Dermis lymphatic vessel endothelial cell (primary cell): Measurements from ENCODE around the gene UGT1A9. TPM values are rescaled to one million over a fixed set of nuclear protein-coding genes. Genes with fewer than 3 reads are reported as not detected.

Experiments used
- total RNA-seq: library from RNA; depleted of rRNA; stranded (reverse); fragments of >200 nt; gene quantifications from 2 replicates; pipeline ENCODE4 v1.2.1, GENCODE V29; 2014

The UGT1A9 gene
- not detected in 2 replicates for total RNA-seq

GRCh38 chr2:233671290-233672161 is at the start of gene UGT1A9:
UGT1A9 (plus strand) TSS chr2:233671898; CDS start chr2:233671935, 37 bp downstream.

GRCh38 chr2:233636306-233636705 is 35.4 kb upstream of the UGT1A9 start, which contains the start of gene UGT1A10:
UGT1A10 (plus strand) TSS chr2:233636448; CDS start chr2:233636523, 75 bp downstream.

GRCh38 chr2:233681521-233682099 is 9.9 kb downstream of the UGT1A9 start, which contains the start of gene UGT1A7:
UGT1A7 (plus strand) TSS chr2:233681901; CDS start chr2:233681938, 37 bp downstream.

DNA sequence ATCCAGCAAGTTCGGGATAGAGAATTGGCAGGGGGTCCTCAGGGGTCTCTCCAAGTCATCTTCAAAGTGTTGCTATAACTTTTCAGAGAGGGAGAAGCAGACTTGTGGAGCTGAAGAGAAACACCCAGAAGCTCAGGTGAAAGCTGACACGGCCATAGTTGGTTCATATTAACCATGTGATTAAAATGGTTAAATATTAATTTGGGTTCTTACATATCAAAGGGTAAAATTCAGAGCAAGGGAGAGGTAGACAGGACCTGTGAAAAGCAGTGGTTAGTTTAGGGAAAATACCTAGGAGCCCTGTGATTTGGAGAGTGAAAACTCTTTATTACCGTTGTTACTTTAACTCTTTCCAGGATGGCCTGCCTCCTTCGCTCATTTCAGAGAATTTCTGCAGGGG is 20.9 kb downstream of the UGT1A9 start, which contains the start of gene UGT1A6:
Gene UGT1A6 (plus strand): TSS at position 243 of the 400 bp plus-strand sequence. CDS start 115 bp downstream, at position 358.

DNA sequence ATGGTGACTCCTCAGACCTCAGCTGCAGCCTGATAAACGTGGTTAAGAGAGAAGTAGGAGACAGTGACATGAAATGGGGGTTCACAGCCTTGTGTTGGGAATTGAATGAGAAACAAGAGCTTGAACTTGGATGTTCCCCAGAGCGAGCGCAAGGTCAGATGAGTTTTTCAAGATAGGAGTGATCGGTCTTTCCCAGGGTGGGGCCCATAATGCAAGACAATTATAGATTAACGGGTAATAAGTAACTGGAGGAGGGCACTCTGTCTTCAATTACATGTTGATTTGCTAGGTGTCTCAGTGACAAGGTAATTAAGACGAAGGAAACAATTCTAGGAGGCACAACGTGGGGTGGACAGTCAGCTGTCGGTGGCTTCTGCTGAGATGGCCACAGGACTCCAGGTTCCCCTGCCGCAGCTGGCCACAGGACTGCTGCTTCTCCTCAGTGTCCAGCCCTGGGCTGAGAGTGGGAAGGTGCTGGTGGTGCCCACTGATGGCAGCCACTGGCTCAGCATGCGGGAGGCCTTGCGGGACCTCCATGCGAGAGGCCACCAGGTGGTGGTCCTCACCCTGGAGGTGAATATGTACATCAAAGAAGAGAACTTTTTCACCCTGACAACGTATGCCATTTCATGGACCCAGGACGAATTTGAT is 41.0 kb downstream of the UGT1A9 start, which contains the start of gene UGT1A5:
Gene UGT1A5 (plus strand): TSS at position 297 of the 651 bp plus-strand sequence. CDS start 85 bp downstream, at position 382.

DNA sequence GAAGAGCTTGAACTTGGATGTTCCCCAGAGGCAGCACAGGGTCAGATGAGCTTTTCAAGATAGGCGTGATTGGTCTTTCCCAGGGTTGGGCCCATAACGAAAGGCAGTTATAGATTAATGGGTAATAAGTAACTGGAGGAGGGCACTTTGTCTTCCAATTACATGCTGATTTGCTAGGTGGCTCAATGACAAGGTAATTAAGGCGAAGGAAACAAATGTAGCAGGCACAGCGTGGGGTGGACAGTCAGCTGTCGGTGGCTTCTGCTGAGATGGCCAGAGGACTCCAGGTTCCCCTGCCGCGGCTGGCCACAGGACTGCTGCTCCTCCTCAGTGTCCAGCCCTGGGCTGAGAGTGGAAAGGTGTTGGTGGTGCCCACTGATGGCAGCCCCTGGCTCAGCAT is 46.9 kb downstream of the UGT1A9 start, which contains the start of gene UGT1A4:
Gene UGT1A4 (plus strand): TSS at position 185 of the 400 bp plus-strand sequence. CDS start 85 bp downstream, at position 270.

DNA sequence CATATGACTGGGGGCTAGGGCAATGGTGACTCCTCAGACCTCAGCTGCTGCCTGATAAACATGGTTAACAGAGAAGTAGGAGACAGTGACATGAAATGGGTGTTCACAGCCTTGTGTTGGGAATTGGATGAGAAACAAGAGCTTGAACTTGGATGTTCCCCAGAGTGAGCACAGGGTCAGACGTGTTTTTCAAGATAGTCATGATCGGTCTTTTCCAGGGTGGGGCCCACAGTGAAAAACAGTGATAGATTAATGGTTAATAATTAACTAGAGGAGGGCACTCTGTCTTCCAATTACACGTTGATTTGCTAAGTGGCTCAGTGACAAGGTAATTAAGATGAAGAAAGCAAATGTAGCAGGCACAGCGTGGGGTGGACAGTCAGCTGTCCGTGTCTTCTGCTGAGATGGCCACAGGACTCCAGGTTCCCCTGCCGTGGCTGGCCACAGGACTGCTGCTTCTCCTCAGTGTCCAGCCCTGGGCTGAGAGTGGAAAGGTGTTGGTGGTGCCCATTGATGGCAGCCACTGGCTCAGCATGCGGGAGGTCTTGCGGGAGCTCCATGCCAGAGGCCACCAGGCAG is 57.1 kb downstream of the UGT1A9 start, which contains the start of gene UGT1A3:
Gene UGT1A3 (plus strand): TSS at position 320 of the 579 bp plus-strand sequence. CDS start 85 bp downstream, at position 405.

GRCh38 chr2:233760043-233760442 is 88.3 kb downstream of the UGT1A9 start, which contains the start of gene UGT1A1:
UGT1A1 (plus strand) TSS chr2:233760270; CDS start chr2:233760288, 18 bp downstream.

GRCh38 chr2:233778030-233778429 is 106.3 kb downstream of the UGT1A9 start, which contains the start of gene MROH2A:
MROH2A (plus strand) TSS chr2:233778330; CDS start chr2:233779359, 1,029 bp downstream.

Other genes with a start within 250 kb of the UGT1A9 start
- 21.6 and 27.2 TPM in 2 replicates for gene USP40, start 105.1 kb upstream of the UGT1A9 start, total RNA-seq
- gene UGT1A8, start 54.3 kb upstream of the UGT1A9 start, total RNA-seq: not detected in 2 replicates
- gene UGT1A10, start 35.5 kb upstream of the UGT1A9 start, total RNA-seq: not detected in 2 replicates
- gene UGT1A7, start 10.0 kb downstream of the UGT1A9 start, total RNA-seq: under 0.01 TPM in 1 of 2 replicates, not detected in the other
- not detected in 2 replicates for gene UGT1A6, start 21.0 kb downstream of the UGT1A9 start, total RNA-seq
- gene UGT1A5, start 41.0 kb downstream of the UGT1A9 start, total RNA-seq: not detected in 2 replicates
- gene UGT1A4, start 46.8 kb downstream of the UGT1A9 start, total RNA-seq: not detected in 2 replicates
- gene UGT1A3, start 57.1 kb downstream of the UGT1A9 start, total RNA-seq: not detected in 2 replicates
- gene UGT1A1, start 88.4 kb downstream of the UGT1A9 start, total RNA-seq: not detected in 2 replicates
- not detected in 2 replicates for gene MROH2A, start 106.4 kb downstream of the UGT1A9 start, total RNA-seq
- gene HJURP, start 182.6 kb downstream of the UGT1A9 start, total RNA-seq: 2.1 and 2.3 TPM in 2 replicates
- not detected in 2 replicates for gene TRPM8, start 245.5 kb downstream of the UGT1A9 start, total RNA-seq